Stimulated activated CD4-positive, alpha-beta T cell treated with anti-CD3 and anti-CD28 coated beads, TNF-alpha, amount 100 ng/mL, for 48 hours (primary cell): Measurements from ENCODE around the gene CASP4.
"Not testable (repeated sequence)": the region's sequence is repeated elsewhere in the genome, so short reads cannot be mapped to it uniquely, and the experiment has no call there.

ENCODE experiments used
- DNase-seq, 3 donors: peaks; one replicate each; pipeline ENCODE4 v3.0.0-alpha.2; 2020; ENCODE audit warnings: low read depth in 3 of 3

CASP4 gene

GRCh38 chr11:104957280-104957679 is 11.1 kb downstream of the CASP4 start:
- DNase-seq: no peak

DNA sequence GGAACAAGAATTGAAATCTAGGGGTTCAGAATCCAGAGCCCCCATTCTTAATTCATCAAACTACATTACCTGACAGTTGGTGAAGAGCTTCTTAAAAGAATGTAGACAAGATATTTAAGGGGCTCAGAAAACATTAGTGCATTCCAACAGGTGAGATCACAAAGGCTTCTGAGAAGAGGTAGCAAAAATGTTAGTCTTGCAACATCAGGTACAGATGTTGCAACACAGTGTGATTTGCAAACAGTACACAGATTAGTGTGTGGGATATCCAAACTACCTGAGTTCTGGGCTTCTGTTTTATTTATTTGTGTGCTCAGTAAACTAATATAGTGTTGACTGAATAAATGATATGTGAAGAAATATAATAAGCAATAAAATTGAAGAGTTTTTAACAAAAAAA is 11.8 kb downstream of the CASP4 start:
- DNase-seq: no peak

GRCh38 chr11:104946907-104947306 is 21.5 kb downstream of the CASP4 start:
- no peak for DNase-seq

DNA sequence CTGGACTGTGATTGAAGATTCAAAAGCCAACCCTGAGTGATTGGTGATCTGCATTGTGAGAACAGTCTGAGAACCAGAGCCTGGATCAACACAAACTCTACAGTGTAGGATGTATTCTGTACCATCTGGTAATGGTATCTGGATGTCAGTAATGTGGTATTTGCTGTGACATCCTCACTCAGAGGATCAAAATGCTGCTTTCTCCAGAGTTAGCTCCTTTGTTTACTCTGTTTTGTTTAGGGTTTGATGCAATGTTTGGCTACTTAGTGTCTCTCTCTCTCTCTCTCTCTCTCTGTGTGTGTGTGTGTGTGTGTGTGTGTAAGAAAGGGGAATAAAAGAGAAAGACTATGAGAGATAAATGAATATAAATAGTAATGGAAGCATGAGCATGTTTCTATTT is 24.3 kb downstream of the CASP4 start:
- no peak for DNase-seq

DNA sequence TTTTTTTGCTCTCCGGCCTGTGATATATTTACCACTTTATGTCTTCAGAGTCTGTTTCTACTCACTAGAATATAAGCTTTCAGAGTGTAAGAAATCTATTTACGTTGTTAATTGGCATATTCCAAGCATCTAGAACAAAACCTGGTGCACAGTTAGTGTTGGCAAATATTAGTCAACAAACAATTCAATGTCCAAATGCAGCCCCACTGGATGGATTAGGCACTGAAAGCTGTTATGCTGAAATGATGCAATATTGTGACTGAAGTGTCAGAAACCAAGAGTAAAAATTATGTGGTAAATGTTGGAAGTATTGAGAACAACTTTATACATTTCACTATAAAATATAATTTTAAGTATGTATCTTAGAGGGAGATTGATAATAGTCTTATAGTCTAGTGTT is 24.8 kb downstream of the CASP4 start:
- no peak for DNase-seq

DNA sequence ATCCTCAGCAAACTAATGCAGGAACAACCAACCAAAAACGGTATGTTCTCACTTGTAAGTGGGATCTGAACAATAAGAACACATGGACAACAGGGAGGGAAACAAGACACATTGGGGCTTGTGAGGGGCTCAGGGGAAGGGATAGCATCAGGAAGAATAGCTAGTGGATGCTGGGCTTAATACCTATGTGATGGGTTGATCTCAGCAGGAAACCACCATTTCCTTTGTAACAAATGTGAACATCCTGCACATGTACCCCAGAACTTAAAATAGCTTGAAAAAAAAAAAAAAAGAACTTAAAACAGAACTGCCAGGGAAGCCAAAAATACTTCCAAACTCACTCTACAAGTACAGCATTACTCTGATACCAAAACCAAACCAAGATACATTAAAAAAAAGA is 33.8 kb downstream of the CASP4 start:
- no peak for DNase-seq

GRCh38 chr11:104934073-104934472 is 34.3 kb downstream of the CASP4 start:
- DNase-seq: not testable (repeated sequence)

GRCh38 chr11:104928811-104929210 is 39.6 kb downstream of the CASP4 start:
- DNase-seq: no peak

- no peak for DNase-seq
Measured at GRCh38 chr11:104926771-104927611, 41.4 kb downstream of the CASP4 start.

DNA sequence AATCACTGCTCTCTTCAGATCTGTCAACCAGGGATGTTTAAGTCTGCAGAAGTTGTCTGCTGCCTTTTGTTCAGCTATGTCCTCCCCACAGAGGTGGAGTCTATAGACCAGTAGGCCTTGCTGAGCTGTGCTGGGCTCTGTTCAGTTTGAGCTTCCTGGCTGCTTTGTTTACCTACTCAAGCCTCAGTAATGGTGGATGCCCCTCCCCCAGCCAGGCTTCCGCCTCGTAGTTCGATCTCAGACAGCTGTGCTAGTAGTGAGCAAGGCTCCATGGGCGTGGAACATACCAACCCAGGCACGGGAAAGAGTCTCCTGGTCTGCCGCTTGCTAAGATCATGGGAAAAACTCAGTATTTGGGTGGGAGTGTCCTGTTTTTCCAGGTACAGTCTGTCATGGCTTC is 42.5 kb downstream of the CASP4 start:
- DNase-seq: no peak

DNA sequence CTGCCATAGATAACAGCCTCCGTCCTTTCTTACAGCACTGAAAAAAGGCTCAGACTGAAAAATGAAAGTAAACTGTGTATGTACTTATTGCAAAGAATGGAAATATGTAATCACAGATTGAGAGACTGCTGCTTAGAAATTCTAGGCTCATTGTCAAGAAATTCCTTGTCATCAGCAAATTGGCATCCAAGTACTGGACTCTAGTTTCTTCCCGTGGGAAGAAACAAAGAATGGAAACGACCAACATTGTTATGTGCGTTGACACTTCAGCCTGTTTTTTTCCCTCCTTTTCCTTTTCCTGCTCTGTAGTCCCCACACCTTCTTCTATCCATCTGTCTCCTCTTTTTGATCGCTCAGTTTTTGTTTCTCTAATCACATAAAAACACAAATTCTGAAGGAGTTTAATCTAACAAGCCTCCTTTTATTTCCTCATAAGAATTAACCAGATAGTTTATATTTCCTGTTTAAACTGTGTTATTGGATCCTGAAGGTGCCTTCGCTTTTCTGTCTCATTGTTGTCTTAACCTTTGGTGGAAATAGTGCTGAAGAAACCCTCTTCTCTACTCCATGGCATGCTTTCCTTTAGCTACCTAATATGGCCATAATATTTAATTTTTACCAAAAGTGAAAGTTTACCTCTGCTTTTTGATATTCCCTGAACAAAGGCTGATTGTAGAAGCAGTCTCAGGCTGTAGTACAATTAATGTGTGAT is 50.1 kb downstream of the CASP4 start:
- DNase-seq: no peak

DNA sequence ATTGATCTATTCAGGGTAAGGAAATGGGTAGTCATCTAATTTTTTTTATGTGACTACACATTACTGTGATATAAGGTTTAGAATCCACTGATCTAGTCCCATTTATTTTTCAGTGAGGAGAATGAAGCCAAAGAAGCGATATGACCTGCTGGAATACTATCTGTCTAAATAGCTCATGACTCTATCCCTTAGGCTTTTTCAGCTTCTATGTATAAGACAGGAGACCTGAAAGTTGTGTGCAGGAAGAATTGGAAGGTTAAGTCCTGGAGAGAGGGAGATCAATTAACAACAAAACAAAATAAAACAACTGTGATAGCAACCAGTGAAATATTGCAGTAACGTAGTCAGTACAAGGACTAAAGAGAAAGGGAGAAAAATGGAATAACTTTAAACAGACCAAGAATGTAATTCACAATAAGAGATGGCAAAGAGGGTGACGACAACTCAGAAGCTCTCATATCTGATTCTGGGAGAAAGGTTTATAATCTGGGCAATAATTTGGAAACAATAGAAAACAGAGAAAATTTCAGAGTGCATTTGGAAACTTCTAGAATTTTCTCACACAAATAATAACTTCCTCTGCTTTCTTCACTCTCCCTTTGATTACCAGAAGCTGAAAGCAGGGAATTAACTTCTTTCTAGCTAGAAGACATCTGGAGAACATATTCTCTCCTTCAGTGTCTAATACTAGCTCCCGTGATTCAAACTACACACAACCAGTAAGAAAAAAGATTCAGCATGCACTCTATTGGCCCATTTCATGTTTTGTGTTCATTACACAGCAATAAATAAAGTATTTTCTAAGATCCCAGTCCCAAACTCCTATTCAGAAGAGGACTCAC is 50.9 kb downstream of the CASP4 start:
- no peak for DNase-seq

- no peak for DNase-seq
Measured at GRCh38 chr11:104916442-104916841, 51.9 kb downstream of the CASP4 start.

- DNase-seq: no peak
Measured at GRCh38 chr11:104912102-104912501, 56.3 kb downstream of the CASP4 start.

DNA sequence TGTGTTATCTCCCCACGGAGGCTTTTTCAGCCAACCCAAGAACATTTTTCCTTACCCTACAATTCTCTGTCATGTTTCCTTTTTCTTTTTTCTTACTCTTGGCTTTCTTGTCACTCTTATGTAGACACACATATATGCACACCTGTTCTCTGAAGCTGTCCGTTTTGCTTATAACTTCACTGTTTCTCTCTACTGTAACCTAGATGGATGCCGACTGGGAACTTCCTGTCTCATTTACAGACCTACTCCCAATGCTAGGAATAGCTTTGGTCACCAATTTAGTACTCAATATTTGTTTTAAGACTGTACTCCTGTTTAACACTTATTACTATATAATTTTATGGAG is 60.2 kb downstream of the CASP4 start:
- no peak for DNase-seq

DNA sequence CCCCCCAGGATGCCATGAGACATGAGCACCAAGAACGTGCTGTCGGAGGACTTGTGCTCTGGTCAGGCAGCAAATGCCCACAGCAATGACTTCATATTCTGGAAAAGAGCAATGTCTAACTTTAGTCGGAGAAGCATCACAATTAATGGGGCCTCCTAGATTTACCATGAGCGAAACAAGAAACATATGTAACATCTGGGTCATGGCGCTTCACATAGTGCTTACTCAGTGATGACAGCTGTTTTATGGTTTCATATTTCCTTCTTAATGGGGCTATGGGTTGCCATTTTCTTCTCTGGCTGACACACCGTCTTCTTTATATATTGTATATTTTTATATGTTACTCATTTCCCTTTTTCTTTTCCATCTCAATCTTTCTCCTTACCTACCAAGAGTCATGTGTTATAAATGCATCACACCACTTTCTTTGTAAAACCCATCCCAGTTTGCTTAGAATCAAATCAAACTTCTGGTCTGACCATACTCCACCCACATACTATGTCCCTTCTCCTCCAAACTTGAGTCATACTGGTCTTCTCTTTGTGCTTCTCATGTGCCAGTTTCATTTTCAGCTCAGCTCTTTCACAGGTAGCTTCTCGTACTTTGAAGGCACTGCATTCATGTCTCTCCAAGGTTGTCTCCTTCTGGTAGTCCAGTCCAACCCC is 60.7 kb downstream of the CASP4 start:
- DNase-seq: no peak

- no peak for DNase-seq
Measured at GRCh38 chr11:104905271-104905670, 63.1 kb downstream of the CASP4 start.

DNA sequence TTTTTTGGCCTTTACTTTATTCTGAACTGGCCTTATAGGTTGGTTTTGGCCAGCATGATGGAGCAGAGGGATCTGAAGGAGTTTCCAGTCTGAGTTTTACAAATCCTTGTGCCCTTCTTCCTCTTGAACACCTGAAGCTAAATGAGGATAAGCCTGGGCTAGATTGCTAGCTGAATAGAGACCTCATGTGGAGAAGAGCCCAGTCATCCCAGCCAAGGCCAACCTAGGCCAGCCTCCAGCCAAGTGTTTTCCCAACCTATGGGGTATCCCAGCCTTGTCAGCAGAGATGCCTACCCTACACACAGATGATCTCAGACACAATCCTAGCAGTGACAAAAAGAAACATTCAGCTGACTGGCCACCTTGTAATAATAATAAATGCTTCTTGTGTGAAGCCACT is 69.1 kb downstream of the CASP4 start:
- DNase-seq: no peak

GRCh38 chr11:104898685-104899013 is 69.7 kb downstream of the CASP4 start:
- no peak for DNase-seq

DNA sequence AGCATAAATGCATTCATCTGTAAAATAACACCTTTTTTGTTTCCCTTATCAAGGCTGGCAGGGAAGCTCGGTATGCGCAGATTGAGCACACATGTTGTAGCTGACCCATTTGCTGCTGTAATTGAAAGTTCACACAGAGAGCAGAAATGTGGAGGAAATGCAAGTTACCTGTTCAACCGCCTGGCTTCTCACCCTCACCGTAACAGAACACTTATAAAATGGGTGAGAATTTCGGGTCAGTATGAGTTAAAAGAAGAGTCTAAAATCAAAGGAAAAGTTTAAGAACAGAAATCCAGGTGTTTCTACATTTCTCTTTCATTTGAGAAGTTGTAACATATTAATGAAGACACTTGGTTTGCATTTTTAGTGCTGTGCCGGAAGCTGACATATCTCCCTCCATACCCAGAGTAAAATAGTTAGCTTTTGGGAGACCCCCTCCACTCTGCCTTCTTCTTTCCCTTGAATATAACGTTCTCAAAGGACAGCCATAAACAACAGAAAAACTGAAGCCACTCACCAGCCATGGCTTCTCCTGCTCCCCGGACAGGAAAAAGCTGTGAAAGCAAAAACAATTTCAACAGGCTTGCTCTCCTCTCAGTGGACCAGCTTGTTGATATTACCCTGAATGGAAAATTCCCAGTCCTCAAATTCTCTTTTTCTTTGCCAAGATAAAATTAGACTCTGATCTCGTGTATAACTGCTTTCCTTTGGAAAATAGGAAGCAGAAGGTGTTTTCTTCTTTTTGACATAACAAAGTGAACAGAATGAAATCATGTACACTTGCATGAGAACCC is 70.3 kb downstream of the CASP4 start, which contains the start of gene CASP12:
TSS of gene CASP12 (minus strand) at position 570 of the 794 bp plus-strand sequence.
- DNase-seq: no peak

DNA sequence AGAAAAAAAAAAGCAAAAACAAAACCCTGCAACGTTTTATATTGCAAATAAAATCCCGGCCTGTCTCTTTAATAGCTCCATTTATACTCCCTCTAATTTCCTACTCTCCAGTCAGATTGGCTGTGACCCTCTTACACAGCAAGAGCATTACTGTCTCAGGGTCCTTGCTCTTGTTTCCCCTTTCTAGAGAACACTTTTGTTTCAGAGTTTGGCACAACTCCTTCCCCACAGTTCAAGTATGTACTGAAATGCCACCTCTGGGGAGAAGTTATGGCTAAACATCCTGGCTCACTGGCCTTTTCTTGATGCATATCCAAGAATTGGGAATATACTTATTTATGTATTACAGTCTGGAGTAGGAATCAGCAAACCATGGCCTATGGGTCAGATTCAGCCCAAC is 72.7 kb downstream of the CASP4 start:
- no peak for DNase-seq
